Activated CD4-positive, alpha-beta T cell treated with anti-CD3 and anti-CD28 coated beads, Interleukin-2, amount 50 U/mL, for 1 hour (primary cell): ENCODE results near the gene IER5.

Source experiments
- DNase-seq: peaks from one replicate; pipeline ENCODE4 v3.0.0-alpha.2; 2020

Gene IER5

DNA sequence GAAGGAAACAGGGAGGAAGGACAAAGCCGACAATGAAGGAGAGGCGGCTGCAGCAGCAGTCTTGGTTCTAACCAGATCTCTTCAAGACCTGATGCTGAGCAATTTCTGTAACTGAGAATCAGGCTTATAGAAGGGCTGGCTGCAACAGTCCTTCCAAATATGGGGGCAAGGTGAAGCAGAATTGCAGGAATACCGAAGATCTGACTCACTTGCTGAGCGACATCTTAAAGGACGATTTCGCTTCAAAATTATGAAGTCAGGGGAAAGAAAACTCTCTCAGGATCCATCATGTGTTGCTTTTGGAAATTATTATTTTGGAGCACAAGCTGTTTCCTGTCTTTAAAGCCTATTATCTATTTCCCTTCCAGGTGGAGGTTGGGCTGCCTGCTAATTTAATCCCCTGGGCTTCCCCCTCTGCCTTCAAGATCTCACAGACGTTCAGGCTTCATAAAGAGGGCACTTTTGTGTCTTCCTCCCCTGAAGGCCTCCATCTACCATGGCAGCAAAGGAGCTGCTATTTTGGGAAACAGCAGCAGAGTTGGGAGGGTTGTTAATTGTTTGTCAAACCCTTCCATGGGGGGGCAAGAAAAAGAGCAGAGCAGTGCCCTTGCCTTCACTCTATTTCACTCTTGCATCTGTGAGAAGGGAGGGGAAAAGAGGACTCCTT, 10.8 kb upstream of the IER5 start:
- no peak for DNase-seq

DNA sequence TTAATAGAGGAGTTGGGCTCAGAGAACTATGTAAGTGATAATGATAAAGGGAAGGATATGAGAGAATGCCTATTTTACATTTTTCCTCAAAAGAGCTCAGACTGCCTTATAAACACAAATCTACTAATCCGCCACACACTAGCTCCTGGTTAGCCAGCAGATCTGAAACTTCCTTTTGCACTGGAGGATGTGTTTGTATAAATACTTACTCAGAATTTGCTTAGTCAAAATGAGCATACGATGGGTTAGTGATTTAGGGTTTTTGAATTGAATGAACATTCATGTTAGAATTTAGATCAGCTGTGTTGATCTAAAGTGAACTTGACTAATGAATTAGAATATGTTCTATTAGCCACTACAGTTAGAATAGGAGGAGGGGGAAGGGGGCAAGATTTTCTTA, 9.1 kb upstream of the IER5 start:
- DNase-seq = no peak

- DNase-seq = no peak
Observed at GRCh38 chr1:181079920-181080319, 8.6 kb upstream of the IER5 start.

GRCh38 chr1:181080556-181080955, 7.9 kb upstream of the IER5 start:
- DNase-seq = no peak

GRCh38 chr1:181081395-181081794, 7.1 kb upstream of the IER5 start:
- no peak for DNase-seq

DNA sequence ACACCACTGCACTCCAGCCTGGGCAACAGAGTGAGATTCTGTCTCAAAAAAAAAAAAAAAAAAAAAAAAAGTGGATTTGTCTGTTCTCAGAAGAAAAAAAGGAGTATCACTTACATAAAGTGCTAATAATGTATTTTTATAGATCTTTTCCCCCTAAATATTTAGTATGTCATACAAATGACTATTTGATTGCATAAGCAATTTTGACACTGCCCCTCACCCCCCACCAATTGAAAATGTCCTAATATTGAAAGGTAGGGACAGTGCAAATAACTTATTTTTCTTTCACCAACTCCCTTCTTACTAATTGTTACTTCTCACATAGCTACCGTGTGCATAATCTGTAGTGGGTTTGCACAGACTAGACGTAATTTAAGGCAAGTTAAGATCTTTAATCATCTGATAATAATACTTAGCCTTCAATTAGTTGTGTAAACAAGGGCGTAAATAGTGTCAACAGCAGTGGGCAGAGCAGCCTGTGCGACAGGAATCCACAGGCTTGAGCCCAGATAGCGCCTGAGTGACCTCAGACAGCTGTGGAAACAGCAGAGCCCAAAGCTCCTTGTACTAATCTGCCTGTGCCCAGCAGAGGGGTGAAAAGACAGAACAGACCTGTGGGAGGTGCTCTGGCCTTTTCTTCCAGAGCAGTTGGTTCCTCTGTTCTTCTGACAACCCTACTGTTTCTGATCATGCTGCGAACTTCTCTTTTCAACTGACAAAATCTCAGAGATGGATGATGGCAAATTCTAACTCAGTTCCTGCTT, 4.5 kb upstream of the IER5 start:
- peak; percentile 54 for DNase-seq

GRCh38 chr1:181084606-181084969, 3.9 kb upstream of the IER5 start:
- DNase-seq = no peak

- DNase-seq = no peak
Observed at GRCh38 chr1:181086091-181086490, 2.4 kb upstream of the IER5 start.

DNA sequence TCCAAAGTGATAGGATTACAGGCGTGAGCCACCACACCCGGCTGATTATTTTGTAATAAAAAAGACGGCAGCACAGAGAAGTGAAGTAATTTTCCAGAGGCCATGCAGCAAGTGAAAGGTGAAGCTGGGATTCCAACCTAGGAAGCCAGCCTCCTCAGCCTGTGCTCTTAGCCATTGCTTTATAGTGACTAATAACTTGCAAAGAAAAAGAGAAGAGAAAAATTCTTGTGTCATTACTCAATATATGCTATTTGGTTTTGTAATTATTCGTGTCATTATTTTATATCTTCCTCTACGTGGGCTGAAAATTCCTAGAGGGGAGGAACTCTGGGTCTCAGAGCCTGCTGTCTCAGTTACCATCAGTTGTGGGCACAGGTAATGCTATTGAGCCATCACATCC, 1.6 kb upstream of the IER5 start:
- DNase-seq = no peak

GRCh38 chr1:181087400-181087901, 1.0 kb upstream of the IER5 start:
- DNase-seq = no peak

DNA sequence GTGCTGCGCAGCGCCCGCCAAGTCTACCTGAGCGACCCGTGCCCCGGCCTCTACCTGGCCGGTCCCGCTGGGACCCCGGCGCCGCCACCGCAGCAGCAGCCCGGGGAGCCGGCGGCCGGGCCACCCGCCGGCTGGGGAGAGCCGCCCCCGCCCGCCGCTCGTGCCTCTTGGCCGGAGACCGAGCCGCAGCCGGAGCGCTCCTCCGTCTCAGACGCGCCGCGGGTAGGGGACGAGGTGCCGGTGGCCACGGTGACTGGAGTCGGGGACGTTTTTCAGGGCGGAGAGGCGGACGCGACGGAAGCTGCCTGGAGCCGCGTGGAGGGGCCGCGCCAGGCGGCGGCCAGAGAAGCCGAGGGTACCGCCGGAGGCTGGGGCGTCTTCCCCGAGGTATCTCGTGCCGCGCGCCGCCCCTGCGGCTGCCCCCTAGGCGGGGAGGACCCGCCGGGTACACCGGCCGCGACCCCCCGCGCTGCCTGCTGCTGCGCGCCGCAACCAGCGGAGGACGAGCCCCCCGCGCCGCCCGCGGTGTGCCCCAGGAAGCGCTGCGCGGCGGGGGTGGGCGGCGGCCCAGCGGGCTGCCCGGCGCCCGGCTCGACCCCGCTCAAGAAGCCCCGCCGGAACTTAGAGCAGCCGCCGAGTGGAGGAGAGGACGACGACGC, 646 bp downstream of the IER5 start:
- DNase-seq = peak; percentile 32

- peak; percentile 68 for DNase-seq
Observed at GRCh38 chr1:181089676-181090544, 1.4 kb downstream of the IER5 start.

DNA sequence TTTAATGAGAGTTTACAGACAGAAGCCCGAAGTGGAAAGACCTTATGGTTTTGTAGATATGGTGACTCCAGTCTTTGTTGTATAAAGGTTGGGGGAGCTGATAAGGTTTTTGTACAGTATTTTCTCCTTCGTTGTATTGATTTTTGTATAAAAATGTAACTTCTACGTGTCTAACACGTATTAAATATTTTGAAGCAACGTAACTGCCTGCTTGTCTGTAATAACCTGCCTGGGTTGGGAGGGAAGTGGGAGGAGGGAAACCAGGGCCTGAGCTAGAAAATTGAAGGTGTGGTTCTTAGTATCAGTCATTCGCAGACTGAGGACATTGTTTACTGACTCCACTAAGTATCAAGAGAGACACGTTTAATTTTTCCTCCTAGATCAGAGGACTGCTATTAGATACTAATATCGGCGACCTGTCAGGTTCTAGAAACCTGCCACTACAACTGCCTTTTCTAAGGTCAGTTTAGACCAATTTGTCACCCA, 2.2 kb downstream of the IER5 start:
- DNase-seq = peak; percentile 21

DNA sequence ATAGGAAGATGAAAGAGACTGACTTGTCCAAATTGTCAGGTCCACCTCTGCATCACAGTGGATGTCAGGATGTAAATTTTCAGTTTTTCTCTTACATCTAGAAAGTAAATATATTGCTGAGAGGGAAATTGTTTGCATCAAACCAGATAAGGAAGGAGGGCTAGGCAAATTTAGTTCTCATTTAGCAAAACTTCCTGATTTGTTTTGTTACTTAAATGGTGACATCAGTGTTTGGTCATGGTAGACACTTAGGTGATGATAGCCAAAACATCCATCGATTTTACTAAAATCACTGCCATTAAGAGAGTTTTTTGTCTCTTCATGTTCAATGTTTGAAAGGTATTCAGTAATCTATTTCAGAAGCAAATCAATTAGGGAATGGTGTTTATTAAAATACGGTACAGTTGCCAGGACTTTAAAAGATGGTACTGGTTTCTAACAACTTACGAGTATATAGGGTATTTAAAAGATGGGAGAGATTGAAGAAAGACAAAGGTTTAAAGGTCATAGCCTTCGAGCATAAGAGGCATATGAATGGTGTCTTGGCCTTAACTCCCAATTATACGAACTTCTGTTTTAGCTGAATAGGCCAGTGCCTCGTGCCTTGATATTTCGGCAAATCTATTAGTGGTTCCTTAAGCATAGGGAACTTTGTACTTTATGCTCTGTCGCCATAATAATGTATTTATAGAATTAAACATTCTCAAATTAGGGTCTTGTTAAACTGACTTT, 3.0 kb downstream of the IER5 start:
- DNase-seq = no peak

- no peak for DNase-seq
Observed at GRCh38 chr1:181092056-181092455, 3.6 kb downstream of the IER5 start.

DNA sequence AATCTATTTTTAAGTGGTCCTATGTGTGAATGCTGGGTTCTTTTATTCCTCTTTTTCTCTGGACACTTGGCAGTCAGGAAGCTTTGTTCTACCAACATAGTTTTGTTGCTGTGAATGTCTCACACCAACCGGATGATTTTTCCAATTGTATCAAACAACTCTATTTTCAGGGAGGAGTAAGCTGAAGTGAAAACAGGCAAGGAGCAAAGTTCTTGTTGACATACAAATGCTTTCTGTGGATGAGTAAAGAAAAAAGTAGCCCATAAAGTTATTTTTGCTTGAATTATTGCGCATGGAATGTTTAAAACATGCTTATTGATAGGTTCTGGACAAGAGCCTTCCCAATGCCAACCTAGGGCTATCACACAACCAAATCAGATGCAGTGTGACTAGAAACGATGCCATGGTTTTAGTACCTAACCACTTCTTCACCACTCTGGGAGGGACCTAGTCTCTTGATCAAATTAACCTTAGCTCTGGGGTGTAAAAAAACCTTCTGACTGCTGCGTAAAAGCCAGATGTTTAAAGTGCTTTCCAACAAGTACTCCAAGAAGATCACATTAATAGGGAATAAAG, 4.5 kb downstream of the IER5 start:
- DNase-seq = no peak

- no peak for DNase-seq
Observed at GRCh38 chr1:181094416-181095212, 6.1 kb downstream of the IER5 start.

- no peak for DNase-seq
Observed at GRCh38 chr1:181095260-181095659, 6.8 kb downstream of the IER5 start.

- DNase-seq = no peak
Observed at GRCh38 chr1:181095763-181096184, 7.3 kb downstream of the IER5 start.

GRCh38 chr1:181097242-181097641, 8.7 kb downstream of the IER5 start:
- DNase-seq = no peak
